HepG2 (cell line): ENCODE results near the gene MAGI1. TPM values are rescaled to one million over a fixed set of nuclear protein-coding genes. Genes with fewer than 3 reads are reported as not detected.

Source experiments
- ATAC-seq: fragments of 200-7000 bp; cut with Tn5 transposase; 3 replicates; pipeline ENCODE4 v1.9.1; 2020; ENCODE audit warnings: mild to moderate bottlenecking, moderate library complexity
- BruUV-seq: library from RNA; stranded (reverse); fragments of 400-500 nt; replicated peaks from 2 replicates; lab custom pipeline; 2021; lab: Mats Ljungman, UMichigan
- CTCF ChIA-PET: fragments of 300-600 bp; formaldehyde crosslinking; extraction: SDS; loops from one replicate; lab custom pipeline; 2021; ENCODE audit warnings: low total read pairs, inconsistent platforms, low intra/inter-chr PET ratio; lab: Yijun Ruan, JAX
- POLR2A ChIA-PET: fragments of 350-600 bp; sonication (Branson Sonifier 250); formaldehyde crosslinking; loops from one replicate; lab custom pipeline; 2020; ENCODE audit warnings: antibody characterized with exemption, inconsistent platforms; lab: Yijun Ruan, JAX
- DNase-seq: peaks from one replicate; pipeline ENCODE4 v3.0.0-alpha.2; 2015; ENCODE audit warnings: low spot score
- FAIRE-seq: peaks from 3 replicates; lab custom pipeline; 2011; peaks lifted over from hg19 to GRCh38; lab: Jason Lieb, UNC
- H2AFZ ChIP-seq: one replicate; pipeline ENCODE4 v1.6.1; 2011; ENCODE audit warnings: low read length, inconsistent platforms
- H3K27ac ChIP-seq: fragments of 300-600 bp; 3 replicates; pipeline ENCODE4 v1.8.0; 2011; ENCODE audit warnings: mixed run types, mild to moderate bottlenecking, mixed read lengths, low read length, inconsistent platforms; ENCODE audit not compliant: insufficient read depth; ENCODE audit errors: extremely low read length
- H3K27me3 ChIP-seq, 2 experiments: fragments of 200-600 bp in 1 of 2; 2 replicates in 1 of 2; 3 replicates in 1 of 2; pipeline versions ENCODE4 v1.6.0 to v1.8.0; 2011; ENCODE audit warnings: low read length in 2 of 2, mild to moderate bottlenecking in 2 of 2, moderate library complexity in 2 of 2, inconsistent platforms in 1 of 2; ENCODE audit not compliant: insufficient read depth in 2 of 2, control insufficient read depth in 1 of 2
- H3K36me3 ChIP-seq, 2 experiments: fragments of 200-600 bp in 1 of 2; replicated peaks in 1 of 2; 2 replicates in 1 of 2; 3 replicates in 1 of 2; pipeline versions ENCODE4 v1.5.1 to v1.8.0; 2011; ENCODE audit warnings: low read length in 2 of 2, inconsistent platforms in 1 of 2; ENCODE audit not compliant: insufficient read depth in 2 of 2, control insufficient read depth in 1 of 2
- H3K4me1 ChIP-seq: 2 replicates; pipeline ENCODE4 v1.5.1; 2012; ENCODE audit warnings: low read length, inconsistent platforms; ENCODE audit not compliant: insufficient read depth
- H3K4me2 ChIP-seq: 2 replicates; pipeline ENCODE4 v1.6.0; 2011; ENCODE audit warnings: low read depth, low read length, inconsistent platforms
- H3K4me3 ChIP-seq, 3 experiments: fragments of 200-600 bp in 1 of 3; sonication (generic), shearing (Covaris generic) in 1 of 3; replicated peaks in 1 of 3; 2 replicates each; pipeline ENCODE4 v1.5.1; 2011 to 2016; ENCODE audit warnings: low read length in 3 of 3, inconsistent platforms in 2 of 3, low read depth in 2 of 3, mild to moderate bottlenecking in 2 of 3, control low read depth in 1 of 3, mixed read lengths in 1 of 3; ENCODE audit not compliant: insufficient read depth in 1 of 3
- H3K79me2 ChIP-seq: one replicate; pipeline ENCODE4 v1.6.1; 2011; ENCODE audit warnings: low read length, inconsistent platforms; ENCODE audit not compliant: insufficient read depth
- H3K9ac ChIP-seq: 2 replicates; pipeline ENCODE4 v1.6.0; 2011; ENCODE audit warnings: mild to moderate bottlenecking, low read depth, low read length, inconsistent platforms; ENCODE audit not compliant: insufficient read depth
- H3K9me3 ChIP-seq: 2 replicates; pipeline ENCODE4 v1.5.1; 2012; ENCODE audit warnings: mild to moderate bottlenecking, low read length
- H4K20me1 ChIP-seq: 2 replicates; pipeline ENCODE4 v1.6.0; 2011; ENCODE audit warnings: inconsistent platforms, mild to moderate bottlenecking, low read length, moderate library complexity; ENCODE audit not compliant: insufficient read depth
- ARID2 ChIP-seq: sonication (generic); formaldehyde crosslinking; IDR thresholded peaks from 2 replicates; pipeline ENCODE4 v1.8.1; 2022; ENCODE audit warnings: mild to moderate bottlenecking, missing genetic modification reagents, borderline replicate concordance
- CREB1 ChIP-seq, 2 experiments: fragments of 450-650 bp in 1 of 2; IDR thresholded peaks; 2 replicates each; pipeline ENCODE4 v1.6.1; 2016 to 2017; ENCODE audit warnings: control low read depth in 1 of 2, mild to moderate bottlenecking in 1 of 2, missing compliant biosample characterization in 1 of 2, missing genetic modification characterization in 1 of 2
- KAT8 ChIP-seq: IDR thresholded peaks from 2 replicates; pipeline ENCODE4 v1.6.1; 2016; ENCODE audit warnings: missing genetic modification reagents, missing compliant biosample characterization
- MEIS2 ChIP-seq: sonication (generic); formaldehyde crosslinking; IDR thresholded peaks from 2 replicates; pipeline ENCODE4 v1.9.0; 2021; ENCODE audit warnings: mild to moderate bottlenecking, missing genetic modification reagents
- PTBP1 ChIP-seq: fragments of 200-400 bp; formaldehyde crosslinking; IDR thresholded peaks from 2 replicates; pipeline ENCODE4 v1.6.1; 2018; ENCODE audit warnings: low read length, low read depth; ENCODE audit not compliant: poor library complexity, severe bottlenecking
- RFX3 ChIP-seq: IDR thresholded peaks from 2 replicates; pipeline ENCODE4 v1.6.1; 2016; ENCODE audit warnings: missing biosample characterization, missing genetic modification reagents
- SNAPC2 ChIP-seq: sonication (generic); formaldehyde crosslinking; IDR thresholded peaks from 2 replicates; pipeline ENCODE4 v1.8.1; 2022; ENCODE audit warnings: mild to moderate bottlenecking, missing genetic modification reagents
- SOX6 ChIP-seq, 2 experiments: fragments of 450-650 bp in 1 of 2; sonication (generic) in 1 of 2; formaldehyde crosslinking in 1 of 2; IDR thresholded peaks; 2 replicates each; pipeline versions ENCODE4 v1.4.0 to v1.6.1; 2017 to 2020; ENCODE audit warnings: antibody characterized with exemption in 1 of 2, mild to moderate bottlenecking in 1 of 2, missing genetic modification reagents in 1 of 2
- TSC22D2 ChIP-seq: sonication (generic); formaldehyde crosslinking; IDR thresholded peaks from 2 replicates; pipeline ENCODE4 v1.5.1; 2020; ENCODE audit warnings: missing genetic modification reagents, mild to moderate bottlenecking, borderline replicate concordance
- ZNF33B ChIP-seq: sonication (generic); formaldehyde crosslinking; IDR thresholded peaks from 2 replicates; pipeline ENCODE4 v1.5.1; 2020; ENCODE audit warnings: mild to moderate bottlenecking, missing genetic modification reagents
- WGBS: methylation state at CpG from one replicate; pipeline ENCODE4 v1.1.6; 2017; ENCODE audit warnings: low lambda C conversion rate; 5-methylcytosine and 5-hydroxymethylcytosine counted together
- in situ Hi-C: cut with HindIII; loops from 2 replicates; pipeline ENCODE4 v1.10.0; 2017; ENCODE audit warnings: low pct_unique_long_range_greater_than_20kb; ENCODE audit not compliant: extremely low pct_ligation_motif_present
- intact Hi-C: fragments of 100-400 bp; cut with micrococcal nuclease; formaldehyde crosslinking; loops from one replicate; pipeline ENCODE4 v1.10.0; 2022; ENCODE audit not compliant: unreplicated experiment
- polyA plus RNA-seq, 8 experiments: library from polyadenylated mRNA; depleted of rRNA in 3 of 8; stranded (reverse) in 7 of 8; unstranded in 1 of 8; fragments of >200 nt; fragmentation: Illumina TruSeq in 4 of 8; extraction: Trizol in 4 of 8; gene quantifications; 2 replicates each; pipeline versions ENCODE4 v1.2.1 to v1.2.3, GENCODE V29; 2011 to 2016; ENCODE audit warnings: low read depth in 4 of 8, missing spikeins in 1 of 8, mixed read lengths in 1 of 8; ENCODE audit not compliant: insufficient read depth in 1 of 8
- total RNA-seq, 5 experiments: library from RNA; depleted of rRNA; stranded (reverse); fragments of >200 nt; fragmentation: Illumina TruSeq; extraction: Trizol; gene quantifications; 2 replicates each; pipeline ENCODE4 v1.2.3, GENCODE V29; 2016; ENCODE audit warnings: low read depth in 1 of 5
- TF ChIP-seq, protein P1 (sequence below): sonication (generic); formaldehyde crosslinking; IDR thresholded peaks from 2 replicates; pipeline ENCODE4 v1.5.0; 2020; ENCODE audit warnings: missing genetic modification reagents
- TF ChIP-seq, protein P2 (sequence below), 2 experiments: sonication (generic) in 1 of 2; formaldehyde crosslinking in 1 of 2; IDR thresholded peaks; 2 replicates each; pipeline versions ENCODE4 v1.4.0 to v1.6.1; 2016 to 2020; ENCODE audit warnings: borderline replicate concordance in 1 of 2, low read depth in 1 of 2, mild to moderate bottlenecking in 1 of 2, missing genetic modification reagents in 1 of 2
- TF ChIP-seq, protein P3 (sequence below): IDR thresholded peaks from 2 replicates; pipeline ENCODE4 v1.6.1; 2012; ENCODE audit warnings: low read length, improper control_type of control experiment
- TF ChIP-seq, protein P4 (sequence below): sonication (generic); formaldehyde crosslinking; IDR thresholded peaks from 2 replicates; pipeline ENCODE4 v1.4.0; 2020; ENCODE audit warnings: missing genetic modification reagents, borderline replicate concordance

MAGI1 gene
- total and polyA plus RNA-seq, 2 of the 13 experiments (the other 11 are each of a cell fraction or from before 2014, with no cell fraction given): 22.2 to 26.0 TPM

DNA sequence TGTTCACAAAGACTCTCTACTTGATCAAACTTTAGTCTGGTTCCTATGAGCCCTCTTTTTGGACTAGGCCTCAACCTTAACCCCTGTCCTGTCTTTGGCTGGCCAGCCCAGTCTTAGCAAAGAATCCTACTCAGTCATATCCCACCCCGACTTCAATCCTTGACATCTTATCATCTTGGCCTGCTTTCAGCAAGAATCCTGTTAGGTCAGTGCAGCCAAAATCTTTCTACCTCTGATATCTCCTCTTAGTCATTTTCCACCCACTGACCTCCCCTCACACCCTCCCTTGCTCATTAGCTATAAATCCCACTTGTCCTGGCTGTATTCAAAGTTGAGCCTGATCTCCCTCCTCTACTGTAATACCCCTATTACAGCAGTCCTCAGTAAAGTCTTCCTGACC, 286.1 kb downstream of the MAGI1 start:
- no TSS peak for BruUV-seq
- H3K36me3 ChIP-seq: no peaks in the 10 kb centered on the region
- 91% methylated on average over 1 of the region's 1 CpG for WGBS
- ATAC-seq: no peak
- H3K27me3 ChIP-seq: no peaks in the 10 kb centered on the region
- FAIRE-seq: no peak
- CTCF ChIA-PET: no interaction called here
- peaks cover 26% of the 10 kb centered on the region for H4K20me1 ChIP-seq
- peaks cover 19% of the 10 kb centered on the region for H3K79me2 ChIP-seq
- no peak overlapping the region for H3K4me3 ChIP-seq
- in situ Hi-C loops: no loop called here
- no peaks in the 10 kb centered on the region for H3K4me1 ChIP-seq
- no peak overlapping the region for H3K27ac ChIP-seq
- H2AFZ ChIP-seq: no peak overlapping the region
- DNase-seq: no peak
- POLR2A ChIA-PET: no interaction called here
- no peaks in the 10 kb centered on the region for H3K9me3 ChIP-seq
- intact Hi-C loops: loop anchor here (5.0 to 10.0 kb wide), 2 partner anchors 408 to 520 kb away; no protein-coding TSS in a partner anchor
- H3K4me2 ChIP-seq: no peak overlapping the region
- H3K9ac ChIP-seq: no peak overlapping the region
- no peak for TF ChIP-seq TSC22D2 (CRISPR knock-in tag)
- TF ChIP-seq MEIS2: no peak
- no peak for TF ChIP-seq CREB1 (IDR thresholded peaks at IDR 0.05)
- no peak for TF ChIP-seq CREB1 (CRISPR knock-in tag; IDR thresholded peaks at IDR 0.05)
- no peak for TF ChIP-seq ARID2
- no peak for TF ChIP-seq SNAPC2
- no peak for TF ChIP-seq PTBP1
- TF ChIP-seq KAT8 (CRISPR knock-in tag): no peak
- no peak for TF ChIP-seq ZNF33B (CRISPR knock-in tag)
- TF ChIP-seq, protein P1, sequence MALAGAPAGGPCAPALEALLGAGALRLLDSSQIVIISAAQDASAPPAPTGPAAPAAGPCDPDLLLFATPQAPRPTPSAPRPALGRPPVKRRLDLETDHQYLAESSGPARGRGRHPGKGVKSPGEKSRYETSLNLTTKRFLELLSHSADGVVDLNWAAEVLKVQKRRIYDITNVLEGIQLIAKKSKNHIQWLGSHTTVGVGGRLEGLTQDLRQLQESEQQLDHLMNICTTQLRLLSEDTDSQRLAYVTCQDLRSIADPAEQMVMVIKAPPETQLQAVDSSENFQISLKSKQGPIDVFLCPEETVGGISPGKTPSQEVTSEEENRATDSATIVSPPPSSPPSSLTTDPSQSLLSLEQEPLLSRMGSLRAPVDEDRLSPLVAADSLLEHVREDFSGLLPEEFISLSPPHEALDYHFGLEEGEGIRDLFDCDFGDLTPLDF (CRISPR knock-in tag): no peak
- TF ChIP-seq, protein P2, sequence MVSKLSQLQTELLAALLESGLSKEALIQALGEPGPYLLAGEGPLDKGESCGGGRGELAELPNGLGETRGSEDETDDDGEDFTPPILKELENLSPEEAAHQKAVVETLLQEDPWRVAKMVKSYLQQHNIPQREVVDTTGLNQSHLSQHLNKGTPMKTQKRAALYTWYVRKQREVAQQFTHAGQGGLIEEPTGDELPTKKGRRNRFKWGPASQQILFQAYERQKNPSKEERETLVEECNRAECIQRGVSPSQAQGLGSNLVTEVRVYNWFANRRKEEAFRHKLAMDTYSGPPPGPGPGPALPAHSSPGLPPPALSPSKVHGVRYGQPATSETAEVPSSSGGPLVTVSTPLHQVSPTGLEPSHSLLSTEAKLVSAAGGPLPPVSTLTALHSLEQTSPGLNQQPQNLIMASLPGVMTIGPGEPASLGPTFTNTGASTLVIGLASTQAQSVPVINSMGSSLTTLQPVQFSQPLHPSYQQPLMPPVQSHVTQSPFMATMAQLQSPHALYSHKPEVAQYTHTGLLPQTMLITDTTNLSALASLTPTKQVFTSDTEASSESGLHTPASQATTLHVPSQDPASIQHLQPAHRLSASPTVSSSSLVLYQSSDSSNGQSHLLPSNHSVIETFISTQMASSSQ (IDR thresholded peaks at IDR 0.05; ENCODE audit: low read depth): no peak
- TF ChIP-seq, protein P2 (CRISPR knock-in tag; IDR thresholded peaks at IDR 0.05; ENCODE audit: borderline replicate concordance): no peak
- TF ChIP-seq, protein P3, sequence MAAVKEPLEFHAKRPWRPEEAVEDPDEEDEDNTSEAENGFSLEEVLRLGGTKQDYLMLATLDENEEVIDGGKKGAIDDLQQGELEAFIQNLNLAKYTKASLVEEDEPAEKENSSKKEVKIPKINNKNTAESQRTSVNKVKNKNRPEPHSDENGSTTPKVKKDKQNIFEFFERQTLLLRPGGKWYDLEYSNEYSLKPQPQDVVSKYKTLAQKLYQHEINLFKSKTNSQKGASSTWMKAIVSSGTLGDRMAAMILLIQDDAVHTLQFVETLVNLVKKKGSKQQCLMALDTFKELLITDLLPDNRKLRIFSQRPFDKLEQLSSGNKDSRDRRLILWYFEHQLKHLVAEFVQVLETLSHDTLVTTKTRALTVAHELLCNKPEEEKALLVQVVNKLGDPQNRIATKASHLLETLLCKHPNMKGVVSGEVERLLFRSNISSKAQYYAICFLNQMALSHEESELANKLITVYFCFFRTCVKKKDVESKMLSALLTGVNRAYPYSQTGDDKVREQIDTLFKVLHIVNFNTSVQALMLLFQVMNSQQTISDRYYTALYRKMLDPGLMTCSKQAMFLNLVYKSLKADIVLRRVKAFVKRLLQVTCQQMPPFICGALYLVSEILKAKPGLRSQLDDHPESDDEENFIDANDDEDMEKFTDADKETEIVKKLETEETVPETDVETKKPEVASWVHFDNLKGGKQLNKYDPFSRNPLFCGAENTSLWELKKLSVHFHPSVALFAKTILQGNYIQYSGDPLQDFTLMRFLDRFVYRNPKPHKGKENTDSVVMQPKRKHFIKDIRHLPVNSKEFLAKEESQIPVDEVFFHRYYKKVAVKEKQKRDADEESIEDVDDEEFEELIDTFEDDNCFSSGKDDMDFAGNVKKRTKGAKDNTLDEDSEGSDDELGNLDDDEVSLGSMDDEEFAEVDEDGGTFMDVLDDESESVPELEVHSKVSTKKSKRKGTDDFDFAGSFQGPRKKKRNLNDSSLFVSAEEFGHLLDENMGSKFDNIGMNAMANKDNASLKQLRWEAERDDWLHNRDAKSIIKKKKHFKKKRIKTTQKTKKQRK: no peak
- TF ChIP-seq, protein P4, sequence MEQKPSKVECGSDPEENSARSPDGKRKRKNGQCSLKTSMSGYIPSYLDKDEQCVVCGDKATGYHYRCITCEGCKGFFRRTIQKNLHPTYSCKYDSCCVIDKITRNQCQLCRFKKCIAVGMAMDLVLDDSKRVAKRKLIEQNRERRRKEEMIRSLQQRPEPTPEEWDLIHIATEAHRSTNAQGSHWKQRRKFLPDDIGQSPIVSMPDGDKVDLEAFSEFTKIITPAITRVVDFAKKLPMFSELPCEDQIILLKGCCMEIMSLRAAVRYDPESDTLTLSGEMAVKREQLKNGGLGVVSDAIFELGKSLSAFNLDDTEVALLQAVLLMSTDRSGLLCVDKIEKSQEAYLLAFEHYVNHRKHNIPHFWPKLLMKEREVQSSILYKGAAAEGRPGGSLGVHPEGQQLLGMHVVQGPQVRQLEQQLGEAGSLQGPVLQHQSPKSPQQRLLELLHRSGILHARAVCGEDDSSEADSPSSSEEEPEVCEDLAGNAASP: no peak
- TF ChIP-seq RFX3 (CRISPR knock-in tag): no peak
- TF ChIP-seq SOX6 (IDR thresholded peaks at IDR 0.05): no peak
- no peak for TF ChIP-seq SOX6 (CRISPR knock-in tag; IDR thresholded peaks at IDR 0.05)
